GM21390 (cell line): ENCODE results near the gene PLCH1.

Source experiments
- ATAC-seq: cut with Tn5 transposase; IDR thresholded peaks from one replicate; pipeline ENCODE4 v1.9.1; 2021; ENCODE audit not compliant: unreplicated experiment

The PLCH1 gene

DNA sequence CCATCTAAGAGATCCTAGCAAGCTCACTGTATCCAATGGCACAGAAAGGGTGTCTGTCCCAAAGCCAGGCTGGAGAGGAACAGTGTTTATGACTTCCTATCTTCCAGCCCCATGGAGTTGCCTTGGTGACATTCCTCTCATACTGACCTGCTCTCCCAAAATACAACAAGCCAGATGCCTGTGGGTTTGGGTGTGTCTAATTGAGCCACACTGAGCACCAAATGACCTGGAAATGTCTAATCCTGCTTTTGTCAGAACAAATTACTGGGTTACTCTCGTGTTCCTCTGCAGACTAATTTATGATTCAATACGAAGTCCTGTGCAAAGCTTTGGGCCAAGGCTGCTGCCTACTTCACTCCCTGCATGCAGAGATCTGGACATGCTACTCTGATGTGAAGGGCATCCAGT, 353.3 kb downstream of the PLCH1 start:
- no peak for ATAC-seq

- ATAC-seq, result no peak
These were observed 353.8 kb downstream of the PLCH1 start for GRCh38 chr3:155391104-155391503.

- ATAC-seq, result no peak
These were observed 354.5 kb downstream of the PLCH1 start for GRCh38 chr3:155390351-155390750.

GRCh38 chr3:155388417-155388816, 356.5 kb downstream of the PLCH1 start:
- no peak for ATAC-seq

GRCh38 chr3:155387571-155387970, 357.3 kb downstream of the PLCH1 start:
- no peak for ATAC-seq

- ATAC-seq, result no peak
These were observed 358.0 kb downstream of the PLCH1 start for GRCh38 chr3:155386919-155387318.

- ATAC-seq, result no peak
These were observed 358.8 kb downstream of the PLCH1 start for GRCh38 chr3:155385896-155386625.

- peak; percentile 57 for ATAC-seq
These were observed 362.4 kb downstream of the PLCH1 start for GRCh38 chr3:155382396-155383042.

GRCh38 chr3:155377847-155378246, 367.0 kb downstream of the PLCH1 start:
- ATAC-seq, result no peak

- no peak for ATAC-seq
These were observed 367.8 kb downstream of the PLCH1 start for GRCh38 chr3:155377071-155377470.

GRCh38 chr3:155372281-155372680, 372.6 kb downstream of the PLCH1 start:
- ATAC-seq, result no peak

DNA sequence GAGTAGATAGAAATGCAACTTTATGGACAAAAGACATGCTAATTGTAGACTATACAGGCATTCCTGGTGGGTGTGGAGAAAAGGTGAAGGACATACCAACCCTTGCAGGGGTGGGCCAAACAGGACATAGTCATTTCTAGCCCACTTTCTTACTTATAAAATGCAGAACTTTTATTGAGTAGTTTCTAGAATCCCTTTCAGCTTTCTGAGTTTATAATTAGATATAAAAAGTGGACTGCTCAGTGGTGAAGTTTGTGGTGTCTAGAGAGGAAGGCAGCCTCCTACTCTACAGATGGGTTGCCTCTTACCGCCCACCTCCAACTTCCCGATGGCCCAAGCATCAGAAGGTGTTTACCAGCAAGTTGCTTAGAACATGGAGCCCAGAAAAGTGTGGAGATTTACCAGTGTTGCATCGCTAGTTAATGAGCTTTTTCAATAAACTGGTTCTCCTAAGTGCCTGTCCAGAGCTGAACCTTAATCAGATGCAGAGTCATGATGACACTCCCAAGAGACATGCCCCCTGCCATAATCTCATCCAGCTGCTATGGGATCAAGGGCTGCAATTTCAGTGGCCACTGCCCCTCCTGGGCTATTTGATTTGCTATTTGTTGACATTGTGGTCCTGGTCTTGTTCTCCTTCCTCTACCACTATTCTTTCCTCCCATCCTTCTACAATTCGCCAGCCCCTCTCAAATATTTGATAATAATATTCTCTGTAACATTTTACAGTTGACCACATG, 373.9 kb downstream of the PLCH1 start:
- no peak for ATAC-seq

DNA sequence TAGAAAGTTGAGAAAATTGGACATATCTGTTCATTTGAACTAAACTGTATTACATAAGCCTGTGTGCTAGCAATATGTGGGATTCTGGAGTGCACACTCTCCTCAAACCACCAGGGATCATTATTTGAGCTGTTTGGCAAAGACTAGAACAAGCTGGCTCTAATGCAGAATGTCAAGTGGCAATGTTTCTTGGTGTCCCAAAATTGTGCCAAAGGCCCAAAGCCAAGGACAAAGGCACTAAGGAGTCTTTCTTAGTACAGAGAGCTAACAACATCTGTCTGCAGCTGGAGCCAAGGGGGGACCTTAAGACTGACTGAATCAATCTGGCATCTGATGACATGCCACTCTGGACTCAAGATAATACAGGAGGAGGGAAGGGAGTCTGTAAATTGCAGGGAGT, 374.7 kb downstream of the PLCH1 start:
- no peak for ATAC-seq

GRCh38 chr3:155369735-155370134, 375.1 kb downstream of the PLCH1 start:
- ATAC-seq, result no peak

- ATAC-seq, result no peak
These were observed 375.6 kb downstream of the PLCH1 start for GRCh38 chr3:155369244-155369643.

GRCh38 chr3:155368786-155369185, 376.1 kb downstream of the PLCH1 start:
- no peak for ATAC-seq

DNA sequence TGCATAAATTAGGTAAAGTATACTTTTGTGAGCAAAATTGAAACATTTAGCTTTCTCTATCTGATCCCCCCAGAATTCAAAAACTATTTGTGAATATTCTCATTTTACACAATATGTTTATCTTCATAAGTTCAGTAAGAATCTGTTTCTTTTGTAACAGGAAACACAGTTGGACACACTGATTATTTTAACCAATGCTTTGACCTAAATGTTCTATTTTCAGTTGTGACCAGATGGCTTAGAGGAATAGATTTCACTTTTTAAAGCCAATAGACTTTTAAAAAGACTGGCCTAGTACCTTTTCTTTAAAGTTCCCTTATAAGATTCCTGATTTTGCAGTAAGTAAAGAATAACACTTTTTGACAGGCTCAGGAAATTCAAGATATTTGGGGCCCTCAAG, 377.4 kb downstream of the PLCH1 start:
- no peak for ATAC-seq

GRCh38 chr3:155365178-155365783, 379.6 kb downstream of the PLCH1 start:
- no peak for ATAC-seq

- no peak for ATAC-seq
These were observed 380.4 kb downstream of the PLCH1 start for GRCh38 chr3:155364492-155364891.

DNA sequence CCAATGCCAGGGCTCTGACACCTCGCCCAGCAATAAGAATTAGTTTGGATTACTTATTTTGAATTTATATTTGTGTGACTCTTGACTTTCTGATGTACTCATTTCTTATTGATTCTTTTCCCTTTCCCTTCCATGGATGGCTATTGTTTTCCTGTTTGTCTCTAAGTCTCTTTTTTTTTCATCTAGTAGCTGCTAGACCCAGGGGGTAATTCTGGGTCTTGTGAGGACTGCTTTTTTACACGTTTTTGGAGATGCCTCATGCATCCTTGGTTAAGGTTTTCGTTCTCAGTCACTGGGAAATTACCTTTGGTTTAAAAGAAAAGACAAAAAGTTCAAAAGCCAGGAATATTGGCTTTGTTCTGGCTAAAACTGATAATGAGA, 381.2 kb downstream of the PLCH1 start:
- no peak for ATAC-seq

DNA sequence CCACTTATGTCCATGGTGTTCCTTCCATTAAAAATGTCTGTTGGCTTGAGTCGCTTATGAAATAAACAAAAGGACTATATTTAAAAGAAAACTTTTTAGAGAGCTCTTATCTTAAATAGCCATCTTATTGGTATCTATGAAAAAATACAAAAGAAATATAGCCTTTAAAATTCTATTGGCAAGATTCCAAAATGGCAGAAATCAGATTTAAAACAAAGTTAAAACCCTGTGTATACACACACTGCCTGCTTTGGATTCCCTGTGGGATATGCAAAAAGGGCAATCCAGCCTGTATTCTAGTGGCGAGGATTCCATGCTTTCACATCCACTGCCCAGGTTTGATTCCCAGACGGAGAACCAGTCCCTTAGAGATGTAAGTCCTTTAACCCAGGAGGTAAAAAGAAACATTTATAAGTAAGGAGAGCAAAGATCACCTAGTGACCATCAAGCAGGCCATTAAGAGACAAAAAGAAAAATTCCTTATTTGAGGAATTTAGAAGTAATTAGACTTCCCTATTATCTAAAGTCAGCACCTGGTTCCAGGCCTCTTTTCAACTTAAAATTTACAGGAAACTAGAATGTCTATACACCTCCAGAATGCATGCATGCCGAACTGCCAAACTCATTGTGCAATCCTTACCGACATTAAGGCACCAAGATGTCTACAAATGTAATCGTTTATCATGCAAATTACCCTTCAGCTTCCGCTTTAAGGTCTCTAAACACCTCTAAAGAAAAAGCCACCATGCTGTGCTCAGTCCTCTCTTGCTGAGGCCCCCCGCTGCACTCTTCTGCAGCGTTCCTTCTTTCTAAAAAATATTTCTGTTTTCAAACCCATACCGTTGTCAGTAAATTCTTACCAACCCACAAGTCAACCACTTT, 381.8 kb downstream of the PLCH1 start:
- no peak for ATAC-seq
